Gastroesophageal sphincter (tissue), 4 donors: ENCODE results near the gene PEG3. TPM values are rescaled to one million over a fixed set of nuclear protein-coding genes. Genes with fewer than 3 reads are reported as not detected.

Experiments
- ATAC-seq: fragments of 150-250 bp; one replicate; pipeline ENCODE4 v1.9.1; 2016; ENCODE audit warnings: mild to moderate bottlenecking, moderate library complexity
- H3K27ac ChIP-seq, 4 donors: fragments of 200-600 bp; sonication (generic) in 3 of 4; 1 replicate in 3 of 4; 2 replicates in 1 of 4; pipeline ENCODE4 v1.5.1; 2016 to 2019
- H3K27me3 ChIP-seq: fragments of 200-600 bp; sonication (generic); one replicate; pipeline ENCODE4 v1.5.1; 2019
- H3K36me3 ChIP-seq, 2 donors: fragments of 200-600 bp; sonication (generic); one replicate each; pipeline ENCODE4 v1.5.1; 2019; ENCODE audit warnings: control low read depth in 1 of 2
- H3K4me1 ChIP-seq, 3 donors: fragments of 200-600 bp; sonication (generic); 1 replicate in 2 of 3; 2 replicates in 1 of 3; pipeline ENCODE4 v1.5.1; 2016 to 2019; ENCODE audit warnings: control low read depth in 2 of 3
- H3K4me3 ChIP-seq, 2 donors: fragments of 200-600 bp; sonication (generic); one replicate each; pipeline ENCODE4 v1.5.1; 2019; ENCODE audit warnings: mild to moderate bottlenecking in 1 of 2, moderate library complexity in 1 of 2
- H3K9me3 ChIP-seq, 3 donors: fragments of 200-600 bp; sonication (generic); one replicate each; pipeline ENCODE4 v1.5.1; 2017 to 2019; ENCODE audit warnings: control low read depth in 2 of 3
- CTCF ChIP-seq, 4 experiments: fragments of 200-600 bp in 2 of 4; fragments of 450-650 bp in 2 of 4; sonication (generic) in 1 of 4; IDR thresholded peaks; one replicate each; pipeline ENCODE4 v1.5.1; 2017 to 2019; ENCODE audit warnings: antibody characterized with exemption in 4 of 4, mild to moderate bottlenecking in 2 of 4, moderate library complexity in 2 of 4
- EP300 ChIP-seq: sonication (generic); formaldehyde crosslinking; IDR thresholded peaks from one replicate; pipeline ENCODE4 v1.6.1; 2017; ENCODE audit warnings: antibody characterized with exemption, mild to moderate bottlenecking
- POLR2A ChIP-seq, 2 donors: fragments of 450-650 bp; IDR thresholded peaks; one replicate each; pipeline ENCODE4 v1.6.1; 2017; ENCODE audit warnings: antibody characterized with exemption in 2 of 2, mild to moderate bottlenecking in 2 of 2, moderate library complexity in 1 of 2
- POLR2AphosphoS5 ChIP-seq: sonication (generic); formaldehyde crosslinking; IDR thresholded peaks from one replicate; pipeline ENCODE4 v1.6.1; 2017; ENCODE audit warnings: antibody characterized with exemption
- WGBS, 2 donors: methylation state at CpG; one replicate each; pipeline ENCODE4 v1.1.5; 2018; ENCODE audit warnings: low coverage in 1 of 2; 5-methylcytosine and 5-hydroxymethylcytosine counted together
- total RNA-seq, 4 donors: library from RNA; depleted of rRNA; stranded (reverse); fragments of >200 nt; gene quantifications; one replicate each; pipeline ENCODE4 v1.1.0, GENCODE V29; 2016

Gene PEG3
- total RNA-seq, 4 donors from 2014 or later = 9.6 to 16.2 (median 13.5) TPM

- WGBS, 2 donors = 71 to 89% methylated on average over 4 to 5 of the region's 5 CpGs
- TF ChIP-seq CTCF (IDR thresholded peaks at IDR 0.05) = no peak
- TF ChIP-seq EP300 = no peak
- no peak for TF ChIP-seq POLR2A (IDR thresholded peaks at IDR 0.05)
- no peak for TF ChIP-seq POLR2AphosphoS5
- Histone ChIP-seq H3K4me1 (peaks cover 0 to 9% (median 0%) of the 10 kb centered on the region in 3 donors), H3K9me3 (peaks cover 0 to 5% (median 0%) of the 10 kb centered on the region in 3 donors), H3K27ac (no peak overlapping the region), H3K36me3 (no peaks in the 10 kb centered on the region), H3K4me3 (no peak overlapping the region), H3K27me3 (no peaks in the 10 kb centered on the region)
- ATAC-seq = no peak
Observed at GRCh38 chr19:56834564-56835375, 5.8 kb downstream of the PEG3 start.

- no peaks in the 10 kb centered on the region for H3K27me3 ChIP-seq
- H3K36me3 ChIP-seq = no peaks in the 10 kb centered on the region
- no peak for TF ChIP-seq CTCF (IDR thresholded peaks at IDR 0.05)
- TF ChIP-seq EP300 = no peak
- TF ChIP-seq POLR2A (IDR thresholded peaks at IDR 0.05) = no peak
- TF ChIP-seq POLR2AphosphoS5 = no peak
- H3K4me3 ChIP-seq = no peak overlapping the region
- WGBS, 2 donors = 52 to 63% methylated on average over 3 of the region's 5 CpGs
- no peak overlapping the region for H3K27ac ChIP-seq
- no peak for ATAC-seq
- H3K9me3 ChIP-seq = no peaks in the 10 kb centered on the region
- peaks cover 0 to 6% (median 0%) of the 10 kb centered on the region in 3 donors for H3K4me1 ChIP-seq
Observed at GRCh38 chr19:56832352-56832928, 8.1 kb downstream of the PEG3 start.

GRCh38 chr19:56831255-56831654, 9.3 kb downstream of the PEG3 start:
- 34 to 43% methylated on average over 2 of the region's 2 CpGs for WGBS, 2 donors
- ATAC-seq = no peak
- no peak overlapping the region for H3K4me3 ChIP-seq
- H3K36me3 ChIP-seq = no peaks in the 10 kb centered on the region
- H3K9me3 ChIP-seq = no peaks in the 10 kb centered on the region
- no peak overlapping the region for H3K27ac ChIP-seq
- no peak for TF ChIP-seq POLR2AphosphoS5
- no peaks in the 10 kb centered on the region for H3K4me1 ChIP-seq
- H3K27me3 ChIP-seq = no peaks in the 10 kb centered on the region

- H3K4me1 ChIP-seq = no peaks in the 10 kb centered on the region
- H3K27ac ChIP-seq = no peak overlapping the region
- no peak overlapping the region for H3K4me3 ChIP-seq
- ATAC-seq = no peak
- TF ChIP-seq CTCF (IDR thresholded peaks at IDR 0.05) (no peak), POLR2AphosphoS5 (no peak), EP300 (no peak), POLR2A (IDR thresholded peaks at IDR 0.05) (no peak)
- no peaks in the 10 kb centered on the region for H3K9me3 ChIP-seq
- H3K36me3 ChIP-seq = no peaks in the 10 kb centered on the region
- H3K27me3 ChIP-seq = no peaks in the 10 kb centered on the region
- WGBS, 2 donors = 78% methylated on average over 5 of the region's 6 CpGs; no CpG with 5 or more reads in 1 of the 2 donors
Observed at GRCh38 chr19:56829596-56829995, 10.9 kb downstream of the PEG3 start.

- no peak for ATAC-seq
- Histone ChIP-seq H3K4me3 (no peak overlapping the region), H3K9me3 (no peaks in the 10 kb centered on the region), H3K4me1 (no peaks in the 10 kb centered on the region), H3K36me3 (peaks cover 0 to 14% of the 10 kb centered on the region in 2 donors), H3K27ac (no peak overlapping the region), H3K27me3 (no peaks in the 10 kb centered on the region)
- WGBS, 2 donors = 40 to 48% methylated on average over 2 of the region's 2 CpGs
- no peak for TF ChIP-seq EP300
- no peak for TF ChIP-seq POLR2A (IDR thresholded peaks at IDR 0.05)
- no peak for TF ChIP-seq POLR2AphosphoS5
- TF ChIP-seq CTCF (IDR thresholded peaks at IDR 0.05) = no peak
Observed at GRCh38 chr19:56827708-56828107, 12.8 kb downstream of the PEG3 start.
